AG04450 (cell line): ENCODE data around the gene KBTBD7. TPM values are rescaled to one million over a fixed set of nuclear protein-coding genes. Genes with fewer than 3 reads are reported as not detected.

Experiments
- CTCF ChIA-PET: fragments of 300-600, 350-600 bp; formaldehyde crosslinking; extraction: SDS; loops from one replicate; lab custom pipeline; 2022; ENCODE audit warnings: antibody characterized with exemption, inconsistent platforms; lab: Charles Lee
- POLR2A ChIA-PET: fragments of 350-600 bp; formaldehyde crosslinking; extraction: SDS; loops from one replicate; lab custom pipeline; 2021; ENCODE audit warnings: antibody characterized with exemption, inconsistent platforms; lab: Yijun Ruan, JAX
- DNase-seq: peaks from one replicate; pipeline ENCODE4 v3.0.0-alpha.2; 2011; ENCODE audit warnings: low read depth, low spot score
- H3K27ac ChIP-seq: one replicate; pipeline ENCODE4 v1.5.1; 2012; ENCODE audit warnings: low read depth, low read length, control low read depth
- H3K27me3 ChIP-seq: one replicate; pipeline ENCODE4 v1.6.0; 2012; ENCODE audit warnings: low read length; ENCODE audit not compliant: control insufficient read depth, insufficient read depth
- H3K4me3 ChIP-seq: 2 replicates; pipeline ENCODE4 v1.5.1; 2011; ENCODE audit warnings: mild to moderate bottlenecking, low read depth, low read length, control low read depth
- H3K9me3 ChIP-seq: 2 replicates; pipeline ENCODE4 v1.5.1; 2012; ENCODE audit warnings: low read length; ENCODE audit not compliant: control insufficient read depth, insufficient read depth
- CTCF ChIP-seq: IDR thresholded peaks from 2 replicates; pipeline ENCODE4 v1.5.1; 2011; ENCODE audit warnings: low read depth, low read length, control low read depth, inconsistent platforms
- polyA minus RNA-seq: library from RNA; depleted of rRNA, polyadenylated mRNA; stranded (reverse); fragments of >200 nt; gene quantifications from 2 replicates; pipeline ENCODE4 v1.2.3, GENCODE V29; 2011; rRNA and poly(A)+ RNA removed
- polyA plus RNA-seq: library from polyadenylated mRNA; depleted of rRNA; stranded (reverse); fragments of >200 nt; gene quantifications from 2 replicates; pipeline ENCODE4 v1.2.3, GENCODE V29; 2011; rRNA removed

The KBTBD7 gene
- polyA plus RNA-seq (5.6 and 6.9 TPM in 2 replicates), polyA minus RNA-seq (16.5 and 16.6 TPM in 2 replicates)

- Histone ChIP-seq H3K27me3 (no peaks in the 10 kb centered on the region), H3K9me3 (peaks cover 14% of the 10 kb centered on the region), H3K4me3 (peak within 1 kb of the TSS; percentile 58), H3K27ac (peak within 1 kb of the TSS; percentile 96)
- CTCF ChIA-PET = no interaction called here
- POLR2A ChIA-PET = interaction anchor here (1.0 kb wide), 2 partner anchors 22 to 38 kb away, joined by 3 to 4 read pairs; no protein-coding TSS in a partner anchor
- no peak for TF ChIP-seq CTCF
- peak; percentile 97 for DNase-seq
These were observed at the start of gene KBTBD7 for GRCh38 chr13:41193919-41194824. KBTBD7 (minus strand) TSS chr13:41194569; CDS start chr13:41194257, 312 bp downstream.

- ChIA-PET POLR2A (no interaction called here), CTCF (no interaction called here)
- DNase-seq = no peak
- Histone ChIP-seq H3K27me3 (no peaks in the 10 kb centered on the region), H3K9me3 (no peaks in the 10 kb centered on the region), H3K4me3 (no peak overlapping the region), H3K27ac (no peak overlapping the region)
- TF ChIP-seq CTCF = no peak
These were observed 47.3 kb upstream of the KBTBD7 start for GRCh38 chr13:41241626-41242025.

- no peak for TF ChIP-seq CTCF
- POLR2A ChIA-PET = no interaction called here
- H3K9me3 ChIP-seq = peaks cover 4% of the 10 kb centered on the region; the same call in 1 of the 2 replicates
- CTCF ChIA-PET = interaction anchor here (0.9 kb wide), 1 partner anchor 14 kb away, joined by 3 read pairs; no protein-coding TSS in a partner anchor
- H3K27me3 ChIP-seq = no peaks in the 10 kb centered on the region
- DNase-seq = no peak
- no peak overlapping the region for H3K4me3 ChIP-seq
- H3K27ac ChIP-seq = no peak overlapping the region
These were observed 42.0 kb upstream of the KBTBD7 start for GRCh38 chr13:41236369-41236768.

GRCh38 chr13:41232578-41233480 lies 38.5 kb upstream of the KBTBD7 start:
- CTCF ChIA-PET = interaction anchor here (0.9 kb wide), 1 partner anchor 158 kb away, joined by 4 read pairs; no protein-coding TSS in a partner anchor
- Histone ChIP-seq H3K9me3 (peaks cover 4% of the 10 kb centered on the region; the same call in 1 of the 2 replicates), H3K27me3 (no peaks in the 10 kb centered on the region), H3K4me3 (no peak overlapping the region), H3K27ac (no peak overlapping the region)
- no peak for DNase-seq
- POLR2A ChIA-PET = interaction anchor here (0.7 kb wide), 1 partner anchor 38 kb away, joined by 3 read pairs; the partner anchor contains the start of gene KBTBD7
- no peak for TF ChIP-seq CTCF
